Measurements from ENCODE around the gene IBA57.
"Not testable (repeated sequence)": the region's sequence is repeated elsewhere in the genome, so short reads cannot be mapped to it uniquely, and the experiment has no call there.

Gene IBA57

GRCh38 chr1:228226956-228227791 is 61.6 kb downstream of the IBA57 start:
- DNase-seq (no peak), ATAC-seq (peak; percentile 28)

GRCh38 chr1:228228147-228228546 is 62.5 kb downstream of the IBA57 start:
- not testable (repeated sequence) for DNase-seq, ATAC-seq

- ATAC-seq: no peak
- DNase-seq: no peak
These were observed 63.0 kb downstream of the IBA57 start for GRCh38 chr1:228228601-228229074.

- no peak for ATAC-seq
- DNase-seq: no peak
These were observed 65.6 kb downstream of the IBA57 start for GRCh38 chr1:228231189-228231588.

Data from stimulated activated naive CD8-positive, alpha-beta T cell treated with anti-CD3 and anti-CD28 coated beads, Interleukin-15, Interleukin-2, amounts not matched to agents 100 U/mL and 50 U/mL, for 24 hours (primary cell).